Measurements from ENCODE around the gene TEAD1. TPM values are rescaled to one million over a fixed set of nuclear protein-coding genes. Genes with fewer than 3 reads are reported as not detected.
A peak's percentile ranks its signal among the peaks of the same experiment; 100 is the strongest.

Gene TEAD1
- total RNA-seq, 8 experiments from 2014 or later: 18.0 to 125 (median 40.2) TPM

DNA sequence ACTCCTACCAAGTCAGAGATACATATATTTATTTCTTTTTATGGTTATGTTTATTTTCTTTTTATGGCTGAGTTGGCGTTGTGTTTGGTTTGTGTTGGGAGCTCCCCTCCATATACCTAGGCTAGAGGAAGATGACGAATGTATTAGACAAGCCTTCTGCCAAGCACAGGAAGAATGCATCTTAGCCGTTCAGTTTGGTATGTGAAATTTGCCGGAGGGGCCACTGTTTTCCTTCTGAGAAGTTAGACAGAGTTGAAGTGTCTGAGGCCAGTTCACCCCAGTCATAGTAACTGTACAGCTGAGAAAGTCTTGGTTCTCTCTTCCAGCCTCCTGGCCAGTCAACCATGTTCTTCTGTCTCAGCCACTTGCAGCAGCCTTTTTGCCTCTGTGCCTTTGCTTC lies 29.8 kb downstream of the TEAD1 start:
- H3K4me1 ChIP-seq (replicated peaks in 1 of 2): peaks cover 0 to 12% of the 10 kb centered on the region in 2 donors
- no peak overlapping the region for H3K27ac ChIP-seq
- H3K4me3 ChIP-seq: no peak overlapping the region
- in situ Hi-C loops (cut with MboI; ENCODE audit: low pct_unique_long_range_greater_than_20kb in 2 of 9, low sequenced_read_pairs in 9 of 9, unreplicated experiment in 9 of 9): no loop called here
- ATAC-seq (replicated peaks in 6 of 8): no peak
- WGBS, 10 experiments: 17 to 97% (median 80%) methylated on average over 1 to 4 of the region's 4 CpGs; no CpG with 5 or more reads in 4 of the 10 experiments

DNA sequence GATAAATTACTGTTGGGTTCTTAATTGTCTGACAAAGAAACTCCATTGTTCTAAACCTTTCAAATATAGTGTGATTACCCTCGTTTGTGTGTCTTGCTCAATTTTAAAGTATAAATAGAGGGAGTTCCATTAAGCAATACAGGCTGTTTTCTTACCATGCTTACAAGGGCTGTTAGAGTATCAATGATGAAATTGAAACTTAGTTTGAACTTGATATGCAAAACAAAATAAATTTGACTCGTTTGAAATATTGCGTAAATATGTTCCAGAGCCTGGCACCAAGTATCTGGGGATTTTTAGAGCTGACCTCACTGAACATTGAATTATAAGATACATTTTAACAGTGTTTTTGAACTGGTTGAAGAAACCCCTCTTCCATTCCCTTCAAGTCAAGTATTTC lies 31.7 kb downstream of the TEAD1 start:
- no peak overlapping the region for H3K27ac ChIP-seq
- H3K4me1 ChIP-seq (replicated peaks in 1 of 2): peaks cover 0 to 9% of the 10 kb centered on the region in 2 donors
- ATAC-seq (replicated peaks in 6 of 8): peak in 1 of 8 experiments; percentile 16
- no peak overlapping the region for H3K4me3 ChIP-seq
- in situ Hi-C loops (cut with MboI; ENCODE audit: low pct_unique_long_range_greater_than_20kb in 2 of 9, low sequenced_read_pairs in 9 of 9, unreplicated experiment in 9 of 9): no loop called here
- WGBS, 10 experiments: 0 to 100% (median 85%) methylated on average over 2 to 3 of the region's 3 CpGs

GRCh38 chr11:12706545-12707499 lies 32.6 kb downstream of the TEAD1 start:
- in situ Hi-C loops (cut with MboI; ENCODE audit: low pct_unique_long_range_greater_than_20kb in 2 of 9, low sequenced_read_pairs in 9 of 9, unreplicated experiment in 9 of 9): no loop called here
- H3K27ac ChIP-seq: no peak overlapping the region
- WGBS, 10 experiments: 22 to 81% (median 73%) methylated on average over 3 to 9 of the region's 9 CpGs
- peaks cover 0 to 9% of the 10 kb centered on the region in 2 donors for H3K4me1 ChIP-seq (replicated peaks in 1 of 2)
- no peak overlapping the region for H3K4me3 ChIP-seq
- peak in 4 of 8 experiments; percentile 30 to 66 (median 36) for ATAC-seq (replicated peaks in 6 of 8)

DNA sequence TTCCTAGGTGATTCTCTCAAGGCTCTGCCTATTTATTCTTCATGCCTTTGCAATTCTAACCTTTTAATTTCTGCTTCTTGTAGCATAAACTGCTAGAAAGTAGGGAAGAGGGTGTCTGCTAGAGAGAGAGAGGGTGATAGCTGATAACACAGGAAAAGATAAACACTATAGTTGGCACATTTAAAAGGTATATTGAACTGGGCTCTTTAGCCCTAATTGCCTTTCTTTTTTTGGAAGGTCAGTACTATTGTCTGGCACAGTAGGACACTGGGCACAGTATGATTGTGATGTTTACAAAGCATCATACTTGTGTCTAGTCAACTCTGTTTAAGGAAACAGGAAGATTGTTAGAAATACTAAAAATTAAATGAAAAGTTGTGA lies 33.3 kb downstream of the TEAD1 start:
- no peak overlapping the region for H3K4me3 ChIP-seq
- no peak for ATAC-seq (replicated peaks in 6 of 8)
- H3K27ac ChIP-seq: no peak overlapping the region
- in situ Hi-C loops (cut with MboI; ENCODE audit: low pct_unique_long_range_greater_than_20kb in 2 of 9, low sequenced_read_pairs in 9 of 9, unreplicated experiment in 9 of 9): no loop called here
- H3K4me1 ChIP-seq (replicated peaks in 1 of 2): peaks cover 0 to 9% of the 10 kb centered on the region in 2 donors

DNA sequence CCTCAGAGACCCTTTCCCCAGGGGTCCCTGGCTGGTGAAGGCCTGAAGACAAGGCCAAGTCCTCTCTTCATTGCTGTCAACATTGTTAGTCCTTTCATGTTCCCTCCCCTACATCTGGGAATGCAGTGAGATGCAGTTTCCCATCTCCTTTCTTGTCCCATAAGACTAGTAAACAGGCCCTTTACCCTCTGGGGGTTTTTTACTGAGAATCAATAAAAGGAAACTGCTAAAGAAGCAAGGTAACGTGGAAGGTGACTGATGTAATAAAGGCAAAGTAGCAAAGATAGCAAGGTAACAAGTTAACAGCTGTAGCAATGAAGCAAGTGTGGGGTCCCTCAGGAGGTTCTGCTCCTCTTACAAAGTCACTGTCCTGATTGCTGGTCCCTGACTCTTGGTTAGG lies 37.3 kb downstream of the TEAD1 start:
- Histone ChIP-seq H3K27ac (no peak overlapping the region), H3K4me3 (no peak overlapping the region), H3K4me1 (replicated peaks in 1 of 2) (peaks cover 0 to 9% of the 10 kb centered on the region in 2 donors)
- no peak for ATAC-seq (replicated peaks in 6 of 8)
- WGBS, 10 experiments: 88 to 100% (median 100%) methylated on average over 1 of the region's 1 CpG; no CpG with 5 or more reads in 5 of the 10 experiments
- in situ Hi-C loops (cut with MboI; ENCODE audit: low pct_unique_long_range_greater_than_20kb in 2 of 9, low sequenced_read_pairs in 9 of 9, unreplicated experiment in 9 of 9): no loop called here

GRCh38 chr11:12712132-12712531 lies 37.9 kb downstream of the TEAD1 start:
- 83 to 100% (median 100%) methylated on average over 1 to 4 of the region's 4 CpGs; no CpG with 5 or more reads in 1 of the 10 experiments for WGBS, 10 experiments
- ATAC-seq (replicated peaks in 6 of 8): no peak
- Histone ChIP-seq H3K4me3 (no peak overlapping the region), H3K27ac (no peak overlapping the region), H3K4me1 (replicated peaks in 1 of 2) (peaks cover 0 to 4% of the 10 kb centered on the region in 2 donors)
- in situ Hi-C loops (cut with MboI; ENCODE audit: low pct_unique_long_range_greater_than_20kb in 2 of 9, low sequenced_read_pairs in 9 of 9, unreplicated experiment in 9 of 9): no loop called here

- ATAC-seq (replicated peaks in 6 of 8): no peak
- no peak overlapping the region for H3K4me3 ChIP-seq
- WGBS, 10 experiments: 50 to 100% (median 90%) methylated on average over 1 to 2 of the region's 4 CpGs; no CpG with 5 or more reads in 3 of the 10 experiments
- H3K4me1 ChIP-seq (replicated peaks in 1 of 2): peaks cover 11 to 14% of the 10 kb centered on the region in 2 donors
- in situ Hi-C loops (cut with MboI; ENCODE audit: low pct_unique_long_range_greater_than_20kb in 2 of 9, low sequenced_read_pairs in 9 of 9, unreplicated experiment in 9 of 9): no loop called here
- H3K27ac ChIP-seq: no peak overlapping the region
These were observed 40.9 kb downstream of the TEAD1 start for GRCh38 chr11:12715131-12715530.

- no peak for ATAC-seq (replicated peaks in 6 of 8)
- in situ Hi-C loops (cut with MboI; ENCODE audit: low pct_unique_long_range_greater_than_20kb in 2 of 9, low sequenced_read_pairs in 9 of 9, unreplicated experiment in 9 of 9): no loop called here
- H3K4me3 ChIP-seq: no peak overlapping the region
- peaks cover 11 to 14% of the 10 kb centered on the region in 2 donors for H3K4me1 ChIP-seq (replicated peaks in 1 of 2)
- H3K27ac ChIP-seq: no peak overlapping the region
- 83 to 100% (median 100%) methylated on average over 1 to 4 of the region's 11 CpGs; no CpG with 5 or more reads in 4 of the 10 experiments for WGBS, 10 experiments
These were observed 41.7 kb downstream of the TEAD1 start for GRCh38 chr11:12715941-12716340.

DNA sequence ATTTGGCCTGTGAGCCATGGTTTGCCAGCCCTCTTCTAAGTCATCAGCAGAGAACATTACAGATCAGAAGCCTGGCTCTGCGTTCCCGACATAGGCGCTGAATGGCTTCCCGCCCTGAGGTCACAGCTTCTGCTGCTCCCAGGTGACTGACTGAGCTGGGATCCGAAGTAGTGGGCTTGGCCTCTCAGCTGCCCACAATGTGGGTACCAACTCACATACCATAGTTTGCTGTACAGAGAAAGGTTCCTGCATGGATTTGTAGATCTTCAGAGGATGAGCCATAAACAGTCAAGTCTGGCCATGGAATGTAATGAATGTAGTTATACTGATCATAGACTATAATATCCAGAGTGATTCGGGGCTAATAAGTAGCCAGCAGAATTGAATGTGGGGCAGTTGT lies 42.6 kb downstream of the TEAD1 start:
- 43 to 100% (median 83%) methylated on average over 1 to 3 of the region's 6 CpGs; no CpG with 5 or more reads in 3 of the 10 experiments for WGBS, 10 experiments
- no peak for ATAC-seq (replicated peaks in 6 of 8)
- in situ Hi-C loops (cut with MboI; ENCODE audit: low pct_unique_long_range_greater_than_20kb in 2 of 9, low sequenced_read_pairs in 9 of 9, unreplicated experiment in 9 of 9): no loop called here
- Histone ChIP-seq H3K4me1 (replicated peaks in 1 of 2) (peaks cover 11 to 14% of the 10 kb centered on the region in 2 donors), H3K4me3 (no peak overlapping the region), H3K27ac (no peak overlapping the region)

GRCh38 chr11:12717851-12718291 lies 43.6 kb downstream of the TEAD1 start:
- 50 to 100% (median 86%) methylated on average over 1 to 4 of the region's 5 CpGs; no CpG with 5 or more reads in 2 of the 10 experiments for WGBS, 10 experiments
- in situ Hi-C loops (cut with MboI; ENCODE audit: low pct_unique_long_range_greater_than_20kb in 2 of 9, low sequenced_read_pairs in 9 of 9, unreplicated experiment in 9 of 9): no loop called here
- Histone ChIP-seq H3K27ac (no peak overlapping the region), H3K4me1 (replicated peaks in 1 of 2) (peaks cover 11 to 17% of the 10 kb centered on the region in 2 donors), H3K4me3 (no peak overlapping the region)
- peak in 1 of 8 experiments; percentile 29 for ATAC-seq (replicated peaks in 6 of 8)

DNA sequence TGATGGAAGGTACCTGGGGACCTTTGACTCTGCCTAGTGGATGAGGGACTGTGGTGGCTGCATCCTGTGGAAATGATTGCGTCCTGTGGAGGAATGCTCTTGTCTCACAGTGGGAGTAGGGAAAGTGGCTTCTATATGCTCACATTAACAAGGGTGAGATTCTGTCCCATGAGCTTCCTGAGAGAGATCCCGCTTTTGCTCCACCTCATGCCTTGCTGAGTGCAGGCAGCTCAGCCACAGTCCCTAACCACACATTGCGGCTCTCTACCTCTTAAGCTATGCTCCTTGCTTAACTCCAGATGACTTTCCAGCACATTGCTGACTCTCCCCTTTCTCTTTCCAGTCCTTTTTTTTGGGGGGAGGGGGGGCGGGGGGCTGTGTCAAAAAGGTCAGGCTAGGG lies 45.0 kb downstream of the TEAD1 start:
- Histone ChIP-seq H3K27ac (no peak overlapping the region), H3K4me3 (no peak overlapping the region), H3K4me1 (replicated peaks in 1 of 2) (peaks cover 21 to 30% of the 10 kb centered on the region in 2 donors)
- in situ Hi-C loops (cut with MboI; ENCODE audit: low pct_unique_long_range_greater_than_20kb in 2 of 9, low sequenced_read_pairs in 9 of 9, unreplicated experiment in 9 of 9): no loop called here
- WGBS, 10 experiments: 40 to 100% (median 100%) methylated on average over 1 to 2 of the region's 4 CpGs; no CpG with 5 or more reads in 5 of the 10 experiments
- ATAC-seq (replicated peaks in 6 of 8): peak in 3 of 8 experiments; percentile 6 to 25 (median 12)

DNA sequence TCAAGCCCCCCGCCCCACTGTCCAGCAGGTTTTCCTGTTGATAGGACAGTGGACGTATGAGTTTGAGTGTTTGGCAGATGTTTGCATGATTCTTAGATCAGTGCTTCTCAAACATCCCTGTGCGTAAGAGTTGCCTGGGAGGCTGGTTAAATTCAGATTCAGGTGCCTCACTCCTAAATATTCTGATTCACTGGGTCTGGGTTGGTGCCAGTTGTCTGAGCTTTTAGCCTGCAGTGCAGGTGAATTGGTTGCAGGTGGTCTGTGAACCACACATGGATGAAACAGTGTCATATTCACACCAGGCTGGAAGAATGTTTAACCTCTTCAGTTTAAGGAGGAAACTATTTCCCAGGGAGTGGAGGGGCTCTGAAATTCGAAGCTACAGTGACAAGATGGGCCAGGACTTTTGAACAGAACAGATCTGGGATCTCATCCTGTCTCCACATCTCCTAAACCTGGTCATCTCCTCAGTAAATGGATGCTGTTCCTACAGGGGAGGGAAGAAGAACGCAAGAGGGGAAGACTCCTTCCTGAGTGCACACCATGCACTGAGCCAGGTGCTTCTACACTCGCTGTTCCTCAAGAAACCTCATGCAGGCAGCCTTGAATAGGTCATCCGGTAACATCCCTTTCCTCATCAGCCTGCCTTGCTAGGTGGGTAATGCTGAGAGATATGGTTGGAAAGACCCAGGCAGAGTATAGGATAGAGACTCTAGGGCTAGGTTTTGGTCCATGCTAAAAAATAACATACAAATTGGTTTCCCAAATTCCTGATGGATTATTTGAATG lies 47.8 kb downstream of the TEAD1 start:
- Histone ChIP-seq H3K4me1 (replicated peaks in 1 of 2) (peaks cover 37 to 46% of the 10 kb centered on the region in 2 donors), H3K27ac (no peak overlapping the region), H3K4me3 (no peak overlapping the region)
- no peak for ATAC-seq (replicated peaks in 6 of 8)
- WGBS, 10 experiments: 58 to 90% (median 80%) methylated on average over 1 to 6 of the region's 7 CpGs; no CpG with 5 or more reads in 1 of the 10 experiments
- in situ Hi-C loops (cut with MboI; ENCODE audit: low pct_unique_long_range_greater_than_20kb in 2 of 9, low sequenced_read_pairs in 9 of 9, unreplicated experiment in 9 of 9): no loop called here

All from motor neuron (in vitro differentiated cells).